ENCODE results near the gene SPATA46. TPM values are rescaled to one million over a fixed set of nuclear protein-coding genes. Genes with fewer than 3 reads are reported as not detected.

The SPATA46 gene
- total RNA-seq, 3 donors from 2014 or later (not counting 1 experiment from before 2014, with no cell fraction given), result not detected

DNA sequence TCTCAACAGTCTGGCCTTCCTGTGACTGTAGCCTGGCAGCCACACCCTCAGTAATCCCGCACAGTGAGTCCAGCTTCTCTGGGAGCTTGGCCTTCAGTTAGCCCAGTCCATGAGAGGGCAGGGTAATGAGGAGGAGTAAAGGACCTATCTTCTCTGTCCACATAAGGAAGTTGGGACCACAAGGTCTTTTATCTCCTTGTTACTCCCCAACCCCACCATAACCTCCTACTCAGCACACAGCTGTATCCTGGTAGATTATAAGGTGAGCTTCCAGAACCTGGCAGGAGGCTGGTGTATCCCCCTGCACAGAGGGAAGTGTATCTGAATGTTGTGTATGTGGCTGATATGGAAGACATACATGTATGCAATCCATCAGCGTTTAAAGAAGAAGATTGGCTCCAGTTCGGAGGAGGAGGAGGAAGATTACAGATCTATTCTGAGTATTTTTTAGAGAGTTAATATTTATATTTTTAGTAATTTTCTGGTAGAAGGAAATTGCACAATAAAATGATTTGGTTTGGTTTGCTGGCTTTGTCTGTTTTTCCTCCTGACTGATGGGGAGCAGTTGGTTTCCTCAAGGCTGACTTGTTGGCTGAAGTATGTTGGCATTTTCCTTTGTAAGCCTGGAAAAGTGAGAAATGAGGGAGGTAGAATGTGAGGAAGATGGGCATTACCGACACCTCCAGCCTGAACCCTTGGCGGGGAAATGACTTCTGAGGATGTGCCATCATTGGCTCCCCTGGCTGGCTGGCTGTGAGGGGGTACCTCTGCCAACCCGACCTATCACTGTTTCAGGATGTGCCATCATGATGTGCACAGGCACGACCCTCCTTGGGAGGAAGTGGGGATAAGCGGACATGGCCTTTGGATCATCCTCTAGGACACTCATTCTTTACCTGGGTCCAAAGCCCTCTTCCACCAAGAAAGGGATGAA lies 9.9 kb upstream of the SPATA46 start:
- Histone ChIP-seq H3K4me3 (ENCODE audit: low read length) (no peak overlapping the region), H3K27me3 (ENCODE audit: control insufficient read depth, insufficient read depth, low read length) (no peaks in the 10 kb centered on the region), H3K9me3 (ENCODE audit: control insufficient read depth, insufficient read depth, low read length) (no peaks in the 10 kb centered on the region), H3K4me1 (ENCODE audit: control insufficient read depth, insufficient read depth, low read length) (peaks cover 25% of the 10 kb centered on the region), H3K36me3 (ENCODE audit: control insufficient read depth, insufficient read depth, low read length) (no peaks in the 10 kb centered on the region), H3K27ac (ENCODE audit: low read length) (no peak overlapping the region)
- intact Hi-C loops (cut with micrococcal nuclease), result loop anchor here (10.0 kb wide), 1 partner anchor 48 kb away; no protein-coding TSS in a partner anchor
- no peak for DNase-seq
- no peak for ATAC-seq
- WGBS (ENCODE audit: insufficient coverage), result 71% methylated on average over 8 of the region's 8 CpGs
- H3K9me3 Mint-ChIP-seq, result no peaks in the 10 kb centered on the region
- peaks cover 39 to 47% of the 10 kb centered on the region in 2 donors for H3K4me1 Mint-ChIP-seq
- H3K27ac Mint-ChIP-seq, result no peak overlapping the region
- TF ChIP-seq, protein P1, sequence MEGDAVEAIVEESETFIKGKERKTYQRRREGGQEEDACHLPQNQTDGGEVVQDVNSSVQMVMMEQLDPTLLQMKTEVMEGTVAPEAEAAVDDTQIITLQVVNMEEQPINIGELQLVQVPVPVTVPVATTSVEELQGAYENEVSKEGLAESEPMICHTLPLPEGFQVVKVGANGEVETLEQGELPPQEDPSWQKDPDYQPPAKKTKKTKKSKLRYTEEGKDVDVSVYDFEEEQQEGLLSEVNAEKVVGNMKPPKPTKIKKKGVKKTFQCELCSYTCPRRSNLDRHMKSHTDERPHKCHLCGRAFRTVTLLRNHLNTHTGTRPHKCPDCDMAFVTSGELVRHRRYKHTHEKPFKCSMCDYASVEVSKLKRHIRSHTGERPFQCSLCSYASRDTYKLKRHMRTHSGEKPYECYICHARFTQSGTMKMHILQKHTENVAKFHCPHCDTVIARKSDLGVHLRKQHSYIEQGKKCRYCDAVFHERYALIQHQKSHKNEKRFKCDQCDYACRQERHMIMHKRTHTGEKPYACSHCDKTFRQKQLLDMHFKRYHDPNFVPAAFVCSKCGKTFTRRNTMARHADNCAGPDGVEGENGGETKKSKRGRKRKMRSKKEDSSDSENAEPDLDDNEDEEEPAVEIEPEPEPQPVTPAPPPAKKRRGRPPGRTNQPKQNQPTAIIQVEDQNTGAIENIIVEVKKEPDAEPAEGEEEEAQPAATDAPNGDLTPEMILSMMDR (IDR thresholded peaks at IDR 0.05), result no peak
- H3K27me3 Mint-ChIP-seq (ENCODE audit: low read depth in 2 of 2), result no peaks in the 10 kb centered on the region
- H3K4me3 Mint-ChIP-seq, result no peak overlapping the region
- no peaks in the 10 kb centered on the region for H3K36me3 Mint-ChIP-seq

DNA sequence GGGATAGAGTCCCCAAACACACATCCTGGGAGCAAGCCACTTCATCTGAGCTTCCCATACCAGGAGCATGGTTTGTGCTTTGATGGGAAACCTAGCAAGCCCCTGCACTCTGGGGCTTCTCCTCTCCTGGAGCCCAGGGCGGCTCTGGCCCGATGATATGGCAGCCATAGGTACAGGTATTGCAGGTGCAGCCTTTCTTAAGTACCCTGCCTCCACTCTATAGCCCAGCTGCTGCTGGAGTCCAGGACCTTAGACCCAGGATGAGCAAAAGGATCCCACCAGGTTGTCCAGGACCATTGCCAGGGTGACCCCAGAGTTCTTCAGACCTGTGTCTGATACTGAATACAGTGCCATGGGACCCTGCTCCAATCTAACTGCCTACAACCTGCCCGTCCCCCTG lies 9.0 kb upstream of the SPATA46 start:
- H3K9me3 ChIP-seq (ENCODE audit: control insufficient read depth, insufficient read depth, low read length), result no peaks in the 10 kb centered on the region
- intact Hi-C loops (cut with micrococcal nuclease), result loop anchor here (10.0 kb wide), 1 partner anchor 49 kb away; no protein-coding TSS in a partner anchor
- H3K36me3 Mint-ChIP-seq, result no peaks in the 10 kb centered on the region
- H3K4me1 Mint-ChIP-seq, result peaks cover 30 to 40% of the 10 kb centered on the region in 2 donors
- TF ChIP-seq, protein P1 (IDR thresholded peaks at IDR 0.05), result no peak
- ATAC-seq (no peak), DNase-seq (no peak)
- H3K4me1 ChIP-seq (ENCODE audit: control insufficient read depth, insufficient read depth, low read length), result peaks cover 25% of the 10 kb centered on the region
- H3K27me3 Mint-ChIP-seq (ENCODE audit: low read depth in 2 of 2), result no peaks in the 10 kb centered on the region
- no peaks in the 10 kb centered on the region for H3K27me3 ChIP-seq (ENCODE audit: control insufficient read depth, insufficient read depth, low read length)
- 78% methylated on average over 3 of the region's 3 CpGs for WGBS (ENCODE audit: insufficient coverage)
- H3K36me3 ChIP-seq (ENCODE audit: control insufficient read depth, insufficient read depth, low read length), result no peaks in the 10 kb centered on the region
- no peak overlapping the region for H3K27ac ChIP-seq (ENCODE audit: low read length)
- no peak overlapping the region for H3K27ac Mint-ChIP-seq
- no peaks in the 10 kb centered on the region for H3K9me3 Mint-ChIP-seq
- H3K4me3 Mint-ChIP-seq, result no peak overlapping the region
- no peak overlapping the region for H3K4me3 ChIP-seq (ENCODE audit: low read length)

DNA sequence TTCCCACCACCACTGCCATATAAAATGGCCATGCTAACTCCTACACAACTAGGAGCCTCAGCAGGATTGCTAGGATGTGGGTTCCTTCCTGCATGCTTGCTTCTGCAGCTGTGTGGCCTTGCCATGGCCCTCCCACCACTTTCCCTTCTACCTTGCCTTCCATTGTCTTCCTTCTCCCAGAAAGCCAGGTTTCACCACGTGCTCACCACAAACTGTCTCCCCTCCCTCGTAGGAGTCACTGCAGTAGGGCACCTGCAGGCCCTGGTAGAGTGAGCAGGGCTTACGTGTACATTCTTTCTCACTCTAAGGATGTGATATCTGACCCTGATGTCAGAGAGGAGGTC lies 8.6 kb upstream of the SPATA46 start:
- no peaks in the 10 kb centered on the region for H3K9me3 Mint-ChIP-seq
- H3K36me3 Mint-ChIP-seq, result no peaks in the 10 kb centered on the region
- peaks cover 26 to 38% of the 10 kb centered on the region in 2 donors for H3K4me1 Mint-ChIP-seq
- no peaks in the 10 kb centered on the region for H3K27me3 Mint-ChIP-seq (ENCODE audit: low read depth in 2 of 2)
- H3K36me3 ChIP-seq (ENCODE audit: control insufficient read depth, insufficient read depth, low read length), result no peaks in the 10 kb centered on the region
- H3K4me3 Mint-ChIP-seq, result no peak overlapping the region
- DNase-seq (no peak), ATAC-seq (no peak)
- H3K27me3 ChIP-seq (ENCODE audit: control insufficient read depth, insufficient read depth, low read length), result no peaks in the 10 kb centered on the region
- intact Hi-C loops (cut with micrococcal nuclease), result loop anchor here (10.0 kb wide), 1 partner anchor 50 kb away; no protein-coding TSS in a partner anchor
- TF ChIP-seq, protein P1 (IDR thresholded peaks at IDR 0.05), result no peak
- no peak overlapping the region for H3K27ac Mint-ChIP-seq
- peaks cover 22% of the 10 kb centered on the region for H3K4me1 ChIP-seq (ENCODE audit: control insufficient read depth, insufficient read depth, low read length)
- no peak overlapping the region for H3K27ac ChIP-seq (ENCODE audit: low read length)
- 47% methylated on average over 3 of the region's 3 CpGs for WGBS (ENCODE audit: insufficient coverage)
- no peak overlapping the region for H3K4me3 ChIP-seq (ENCODE audit: low read length)
- no peaks in the 10 kb centered on the region for H3K9me3 ChIP-seq (ENCODE audit: control insufficient read depth, insufficient read depth, low read length)
